HEK293 (cell line): ENCODE results near the gene IVD.

Source experiments
- BCL11B ChIP-seq: fragments of 450-650 bp; formaldehyde crosslinking; IDR thresholded peaks from 2 replicates; pipeline ENCODE4 v1.5.1; 2016; ENCODE audit warnings: low read depth, missing biosample characterization, missing genetic modification characterization
- GLIS2 ChIP-seq: fragments of 450-650 bp; formaldehyde crosslinking; IDR thresholded peaks from 2 replicates; pipeline ENCODE4 v1.5.1; 2016; ENCODE audit warnings: missing biosample characterization, missing genetic modification characterization
- SETDB1 ChIP-seq: IDR thresholded peaks from one replicate; pipeline ENCODE4 v1.6.1; 2017; ENCODE audit warnings: mild to moderate bottlenecking, low read length, moderate library complexity, mixed read lengths; ENCODE audit not compliant: insufficient read length
- WT1 ChIP-seq: fragments of 450-650 bp; formaldehyde crosslinking; IDR thresholded peaks from 2 replicates; pipeline ENCODE4 v1.5.1; 2016; ENCODE audit warnings: missing biosample characterization, missing genetic modification characterization
- ZBTB8A ChIP-seq: fragments of 450-650 bp; formaldehyde crosslinking; IDR thresholded peaks from 2 replicates; pipeline ENCODE4 v1.5.1; 2016; ENCODE audit warnings: missing biosample characterization, missing genetic modification characterization
- ZNF335 ChIP-seq: fragments of 450-650 bp; formaldehyde crosslinking; conservative IDR thresholded peaks from 2 replicates; pipeline ENCODE4 v1.5.1; 2016; ENCODE audit warnings: missing biosample characterization, missing genetic modification characterization
- ZNF341 ChIP-seq: fragments of 450-650 bp; formaldehyde crosslinking; IDR thresholded peaks from 2 replicates; pipeline ENCODE4; 2016; ENCODE audit warnings: low read depth, missing biosample characterization, missing genetic modification characterization
- ZNF394 ChIP-seq: fragments of 450-650 bp; formaldehyde crosslinking; IDR thresholded peaks from 2 replicates; pipeline ENCODE4 v1.5.1; 2016; ENCODE audit warnings: missing biosample characterization, missing genetic modification characterization, mild to moderate bottlenecking, moderate library complexity, borderline replicate concordance
- ZNF549 ChIP-seq: fragments of 450-650 bp; IDR thresholded peaks from 2 replicates; pipeline ENCODE4 v1.5.1; 2018; ENCODE audit warnings: missing biosample characterization, missing genetic modification characterization, mild to moderate bottlenecking, inconsistent platforms, moderate library complexity
- ZNF664 ChIP-seq: fragments of 450-650 bp; formaldehyde crosslinking; IDR thresholded peaks from 2 replicates; pipeline ENCODE4 v1.5.1; 2016; ENCODE audit warnings: missing biosample characterization, missing genetic modification characterization
- TF ChIP-seq, protein P1 (sequence below): fragments of 450-650 bp; formaldehyde crosslinking; IDR thresholded peaks from 2 replicates; pipeline ENCODE4 v1.5.1; 2016; ENCODE audit warnings: missing biosample characterization, missing genetic modification characterization
- TF ChIP-seq, protein P2 (sequence below): fragments of 450-650 bp; formaldehyde crosslinking; optimal IDR thresholded peaks from 2 replicates; pipeline ENCODE3; 2016; ENCODE audit warnings: missing biosample characterization, mild to moderate bottlenecking, missing genetic modification characterization
- TF ChIP-seq, protein P3 (sequence below): fragments of 450-650 bp; formaldehyde crosslinking; IDR thresholded peaks from 2 replicates; pipeline ENCODE4 v1.5.1; 2017; ENCODE audit warnings: missing biosample characterization, missing genetic modification characterization
- TF ChIP-seq, protein P4 (sequence below): fragments of 450-650 bp; formaldehyde crosslinking; IDR thresholded peaks from 2 replicates; pipeline ENCODE4 v1.5.1; 2016; ENCODE audit warnings: missing biosample characterization, missing genetic modification characterization, borderline replicate concordance
- TF ChIP-seq, protein P5 (sequence below): fragments of 450-650 bp; formaldehyde crosslinking; IDR thresholded peaks from 2 replicates; pipeline ENCODE4 v1.5.1; 2017; ENCODE audit warnings: missing biosample characterization, missing genetic modification characterization

The IVD gene

DNA sequence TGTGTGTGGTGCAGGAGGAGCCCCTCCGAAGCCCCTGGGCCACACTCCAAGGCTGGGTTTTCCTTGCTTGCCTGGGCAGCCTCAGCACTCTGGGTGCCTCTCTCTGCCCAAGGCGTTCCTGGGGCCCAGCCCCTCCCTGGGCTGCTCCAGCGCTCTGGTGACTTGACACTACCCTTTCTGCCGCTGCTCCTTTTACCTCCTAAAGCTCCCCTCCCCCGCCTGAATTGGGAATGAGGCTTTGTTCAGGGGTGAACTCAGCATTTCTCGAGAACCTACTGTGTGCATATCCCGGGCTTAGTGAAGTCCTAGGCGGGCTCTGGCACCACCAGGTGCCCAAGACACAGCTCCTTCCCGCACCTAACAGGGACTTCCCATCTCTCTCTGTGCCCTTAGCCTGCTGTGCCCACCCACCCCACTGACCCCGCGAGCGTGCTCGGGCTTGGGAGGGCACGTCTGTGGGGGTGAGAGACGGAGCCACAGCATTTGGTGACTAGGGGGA is 33.9 kb downstream of the IVD start (continued):
- TF ChIP-seq, protein P1, sequence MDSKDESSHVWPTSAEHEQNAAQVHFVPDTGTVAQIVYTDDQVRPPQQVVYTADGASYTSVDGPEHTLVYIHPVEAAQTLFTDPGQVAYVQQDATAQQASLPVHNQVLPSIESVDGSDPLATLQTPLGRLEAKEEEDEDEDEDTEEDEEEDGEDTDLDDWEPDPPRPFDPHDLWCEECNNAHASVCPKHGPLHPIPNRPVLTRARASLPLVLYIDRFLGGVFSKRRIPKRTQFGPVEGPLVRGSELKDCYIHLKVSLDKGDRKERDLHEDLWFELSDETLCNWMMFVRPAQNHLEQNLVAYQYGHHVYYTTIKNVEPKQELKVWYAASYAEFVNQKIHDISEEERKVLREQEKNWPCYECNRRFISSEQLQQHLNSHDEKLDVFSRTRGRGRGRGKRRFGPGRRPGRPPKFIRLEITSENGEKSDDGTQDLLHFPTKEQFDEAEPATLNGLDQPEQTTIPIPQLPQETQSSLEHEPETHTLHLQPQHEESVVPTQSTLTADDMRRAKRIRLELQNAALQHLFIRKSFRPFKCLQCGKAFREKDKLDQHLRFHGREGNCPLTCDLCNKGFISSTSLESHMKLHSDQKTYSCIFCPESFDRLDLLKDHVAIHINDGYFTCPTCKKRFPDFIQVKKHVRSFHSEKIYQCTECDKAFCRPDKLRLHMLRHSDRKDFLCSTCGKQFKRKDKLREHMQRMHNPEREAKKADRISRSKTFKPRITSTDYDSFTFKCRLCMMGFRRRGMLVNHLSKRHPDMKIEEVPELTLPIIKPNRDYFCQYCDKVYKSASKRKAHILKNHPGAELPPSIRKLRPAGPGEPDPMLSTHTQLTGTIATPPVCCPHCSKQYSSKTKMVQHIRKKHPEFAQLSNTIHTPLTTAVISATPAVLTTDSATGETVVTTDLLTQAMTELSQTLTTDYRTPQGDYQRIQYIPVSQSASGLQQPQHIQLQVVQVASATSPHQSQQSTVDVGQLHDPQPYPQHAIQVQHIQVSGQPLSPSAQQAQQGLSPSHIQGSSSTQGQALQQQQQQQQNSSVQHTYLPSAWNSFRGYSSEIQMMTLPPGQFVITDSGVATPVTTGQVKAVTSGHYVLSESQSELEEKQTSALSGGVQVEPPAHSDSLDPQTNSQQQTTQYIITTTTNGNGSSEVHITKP: peak; percentile 8; the same call in 1 of the 2 replicates
- no peak for TF ChIP-seq WT1 (tag by site-specific recombination)
- TF ChIP-seq GLIS2 (tag by site-specific recombination): peak; percentile 62
- TF ChIP-seq ZNF549 (tag by site-specific recombination): no peak
- no peak for TF ChIP-seq ZNF335 (tag by site-specific recombination)
- TF ChIP-seq, protein P2, sequence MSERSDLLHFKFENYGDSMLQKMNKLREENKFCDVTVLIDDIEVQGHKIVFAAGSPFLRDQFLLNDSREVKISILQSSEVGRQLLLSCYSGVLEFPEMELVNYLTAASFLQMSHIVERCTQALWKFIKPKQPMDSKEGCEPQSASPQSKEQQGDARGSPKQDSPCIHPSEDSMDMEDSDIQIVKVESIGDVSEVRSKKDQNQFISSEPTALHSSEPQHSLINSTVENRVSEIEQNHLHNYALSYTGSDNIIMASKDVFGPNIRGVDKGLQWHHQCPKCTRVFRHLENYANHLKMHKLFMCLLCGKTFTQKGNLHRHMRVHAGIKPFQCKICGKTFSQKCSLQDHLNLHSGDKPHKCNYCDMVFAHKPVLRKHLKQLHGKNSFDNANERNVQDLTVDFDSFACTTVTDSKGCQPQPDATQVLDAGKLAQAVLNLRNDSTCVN (tag by site-specific recombination): peak; percentile 23
- TF ChIP-seq BCL11B: no peak
- TF ChIP-seq, protein P3, sequence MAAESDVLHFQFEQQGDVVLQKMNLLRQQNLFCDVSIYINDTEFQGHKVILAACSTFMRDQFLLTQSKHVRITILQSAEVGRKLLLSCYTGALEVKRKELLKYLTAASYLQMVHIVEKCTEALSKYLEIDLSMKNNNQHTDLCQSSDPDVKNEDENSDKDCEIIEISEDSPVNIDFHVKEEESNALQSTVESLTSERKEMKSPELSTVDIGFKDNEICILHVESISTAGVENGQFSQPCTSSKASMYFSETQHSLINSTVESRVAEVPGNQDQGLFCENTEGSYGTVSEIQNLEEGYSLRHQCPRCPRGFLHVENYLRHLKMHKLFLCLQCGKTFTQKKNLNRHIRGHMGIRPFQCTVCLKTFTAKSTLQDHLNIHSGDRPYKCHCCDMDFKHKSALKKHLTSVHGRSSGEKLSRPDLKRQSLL: peak; percentile 56; the same call in 1 of the 2 replicates
- no peak for TF ChIP-seq ZNF664 (tag by site-specific recombination)
- TF ChIP-seq ZNF341 (tag by site-specific recombination): peak; percentile 78
- TF ChIP-seq ZBTB8A (tag by site-specific recombination): peak; percentile 28
- TF ChIP-seq, protein P4, sequence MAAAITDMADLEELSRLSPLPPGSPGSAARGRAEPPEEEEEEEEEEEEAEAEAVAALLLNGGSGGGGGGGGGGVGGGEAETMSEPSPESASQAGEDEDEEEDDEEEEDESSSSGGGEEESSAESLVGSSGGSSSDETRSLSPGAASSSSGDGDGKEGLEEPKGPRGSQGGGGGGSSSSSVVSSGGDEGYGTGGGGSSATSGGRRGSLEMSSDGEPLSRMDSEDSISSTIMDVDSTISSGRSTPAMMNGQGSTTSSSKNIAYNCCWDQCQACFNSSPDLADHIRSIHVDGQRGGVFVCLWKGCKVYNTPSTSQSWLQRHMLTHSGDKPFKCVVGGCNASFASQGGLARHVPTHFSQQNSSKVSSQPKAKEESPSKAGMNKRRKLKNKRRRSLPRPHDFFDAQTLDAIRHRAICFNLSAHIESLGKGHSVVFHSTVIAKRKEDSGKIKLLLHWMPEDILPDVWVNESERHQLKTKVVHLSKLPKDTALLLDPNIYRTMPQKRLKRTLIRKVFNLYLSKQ: no peak
- peak; percentile 66; the same call in 1 of the 2 replicates for TF ChIP-seq ZNF394
- TF ChIP-seq, protein P5, sequence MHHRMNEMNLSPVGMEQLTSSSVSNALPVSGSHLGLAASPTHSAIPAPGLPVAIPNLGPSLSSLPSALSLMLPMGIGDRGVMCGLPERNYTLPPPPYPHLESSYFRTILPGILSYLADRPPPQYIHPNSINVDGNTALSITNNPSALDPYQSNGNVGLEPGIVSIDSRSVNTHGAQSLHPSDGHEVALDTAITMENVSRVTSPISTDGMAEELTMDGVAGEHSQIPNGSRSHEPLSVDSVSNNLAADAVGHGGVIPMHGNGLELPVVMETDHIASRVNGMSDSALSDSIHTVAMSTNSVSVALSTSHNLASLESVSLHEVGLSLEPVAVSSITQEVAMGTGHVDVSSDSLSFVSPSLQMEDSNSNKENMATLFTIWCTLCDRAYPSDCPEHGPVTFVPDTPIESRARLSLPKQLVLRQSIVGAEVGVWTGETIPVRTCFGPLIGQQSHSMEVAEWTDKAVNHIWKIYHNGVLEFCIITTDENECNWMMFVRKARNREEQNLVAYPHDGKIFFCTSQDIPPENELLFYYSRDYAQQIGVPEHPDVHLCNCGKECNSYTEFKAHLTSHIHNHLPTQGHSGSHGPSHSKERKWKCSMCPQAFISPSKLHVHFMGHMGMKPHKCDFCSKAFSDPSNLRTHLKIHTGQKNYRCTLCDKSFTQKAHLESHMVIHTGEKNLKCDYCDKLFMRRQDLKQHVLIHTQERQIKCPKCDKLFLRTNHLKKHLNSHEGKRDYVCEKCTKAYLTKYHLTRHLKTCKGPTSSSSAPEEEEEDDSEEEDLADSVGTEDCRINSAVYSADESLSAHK (tag by site-specific recombination): peak; percentile 52
- TF ChIP-seq SETDB1: no peak
- TF ChIP-seq, all 188 proteins: peak for 12
